ENCODE measurements around the gene TMEM170B. TPM values are rescaled to one million over a fixed set of nuclear protein-coding genes. Genes with fewer than 3 reads are reported as not detected.

TMEM170B gene
- total RNA-seq, 1 donor from 2014 or later: 19.3 TPM

DNA sequence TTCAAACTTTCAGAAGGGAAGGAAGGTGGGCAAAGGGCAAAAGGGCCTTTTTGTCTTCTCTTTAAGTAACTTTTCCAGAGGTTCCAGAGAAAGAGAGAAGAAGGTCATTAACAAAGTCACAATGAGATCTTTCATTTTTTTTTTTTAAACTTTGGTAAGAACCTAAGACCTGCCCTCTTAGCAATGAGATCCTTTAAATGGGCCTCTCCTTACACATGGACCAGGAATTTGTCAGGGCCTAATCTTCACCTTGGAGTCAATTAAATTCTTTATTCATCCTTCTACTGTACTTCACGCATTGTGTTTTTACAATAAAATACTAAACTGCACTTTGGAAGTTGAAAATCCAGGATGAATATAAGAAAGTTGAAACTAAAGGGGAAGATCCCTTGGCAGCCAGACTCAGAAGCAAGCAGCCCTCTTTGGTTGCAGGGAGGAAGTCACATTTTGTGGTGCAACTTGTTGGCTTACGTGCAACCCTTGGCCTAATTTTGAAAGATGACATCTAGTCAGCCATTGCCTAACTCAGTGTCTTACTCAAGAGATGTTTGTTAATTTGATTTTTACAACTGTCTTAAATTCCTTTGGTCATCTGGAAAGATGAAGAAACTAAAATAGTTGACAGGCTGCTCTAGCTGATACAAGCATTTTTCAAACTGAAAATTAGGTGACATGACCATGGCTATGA, 11.9 kb upstream of the TMEM170B start:
- TF ChIP-seq, protein P1, sequence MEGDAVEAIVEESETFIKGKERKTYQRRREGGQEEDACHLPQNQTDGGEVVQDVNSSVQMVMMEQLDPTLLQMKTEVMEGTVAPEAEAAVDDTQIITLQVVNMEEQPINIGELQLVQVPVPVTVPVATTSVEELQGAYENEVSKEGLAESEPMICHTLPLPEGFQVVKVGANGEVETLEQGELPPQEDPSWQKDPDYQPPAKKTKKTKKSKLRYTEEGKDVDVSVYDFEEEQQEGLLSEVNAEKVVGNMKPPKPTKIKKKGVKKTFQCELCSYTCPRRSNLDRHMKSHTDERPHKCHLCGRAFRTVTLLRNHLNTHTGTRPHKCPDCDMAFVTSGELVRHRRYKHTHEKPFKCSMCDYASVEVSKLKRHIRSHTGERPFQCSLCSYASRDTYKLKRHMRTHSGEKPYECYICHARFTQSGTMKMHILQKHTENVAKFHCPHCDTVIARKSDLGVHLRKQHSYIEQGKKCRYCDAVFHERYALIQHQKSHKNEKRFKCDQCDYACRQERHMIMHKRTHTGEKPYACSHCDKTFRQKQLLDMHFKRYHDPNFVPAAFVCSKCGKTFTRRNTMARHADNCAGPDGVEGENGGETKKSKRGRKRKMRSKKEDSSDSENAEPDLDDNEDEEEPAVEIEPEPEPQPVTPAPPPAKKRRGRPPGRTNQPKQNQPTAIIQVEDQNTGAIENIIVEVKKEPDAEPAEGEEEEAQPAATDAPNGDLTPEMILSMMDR (conservative IDR thresholded peaks at IDR 0.05): no peak
- Mint-ChIP-seq H3K27me3 (ENCODE audit: low read depth) (no peaks in the 10 kb centered on the region), H3K4me1 (no peaks in the 10 kb centered on the region), H3K9me3 (peaks cover 3% of the 10 kb centered on the region), H3K36me3 (ENCODE audit: low read depth) (no peaks in the 10 kb centered on the region), H3K27ac (ENCODE audit: unreplicated experiment) (no peak overlapping the region), H3K4me3 (no peak overlapping the region)
- no peak for DNase-seq (ENCODE audit: low read depth, low spot score)

DNA sequence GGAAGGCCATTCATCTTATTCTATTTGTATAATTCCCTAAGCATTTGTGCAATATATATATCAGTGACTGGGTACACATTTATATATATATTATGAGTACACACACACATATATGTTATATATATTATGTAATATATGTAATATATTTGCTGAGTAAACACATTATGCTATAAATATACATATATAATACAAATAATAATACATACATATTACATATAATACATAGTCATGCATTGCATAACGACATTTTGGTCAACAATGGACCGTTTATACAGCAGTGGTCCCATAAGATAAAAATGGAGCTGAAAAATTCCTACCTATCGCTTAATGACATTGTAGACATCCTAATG, 11.4 kb upstream of the TMEM170B start:
- DNase-seq (ENCODE audit: low read depth, low spot score): no peak
- TF ChIP-seq, protein P1 (conservative IDR thresholded peaks at IDR 0.05): no peak
- H3K9me3 Mint-ChIP-seq: peaks cover 3% of the 10 kb centered on the region
- H3K36me3 Mint-ChIP-seq (ENCODE audit: low read depth): no peaks in the 10 kb centered on the region
- H3K4me3 Mint-ChIP-seq: no peak overlapping the region
- H3K4me1 Mint-ChIP-seq: no peaks in the 10 kb centered on the region
- no peaks in the 10 kb centered on the region for H3K27me3 Mint-ChIP-seq (ENCODE audit: low read depth)
- no peak overlapping the region for H3K27ac Mint-ChIP-seq (ENCODE audit: unreplicated experiment)

DNA sequence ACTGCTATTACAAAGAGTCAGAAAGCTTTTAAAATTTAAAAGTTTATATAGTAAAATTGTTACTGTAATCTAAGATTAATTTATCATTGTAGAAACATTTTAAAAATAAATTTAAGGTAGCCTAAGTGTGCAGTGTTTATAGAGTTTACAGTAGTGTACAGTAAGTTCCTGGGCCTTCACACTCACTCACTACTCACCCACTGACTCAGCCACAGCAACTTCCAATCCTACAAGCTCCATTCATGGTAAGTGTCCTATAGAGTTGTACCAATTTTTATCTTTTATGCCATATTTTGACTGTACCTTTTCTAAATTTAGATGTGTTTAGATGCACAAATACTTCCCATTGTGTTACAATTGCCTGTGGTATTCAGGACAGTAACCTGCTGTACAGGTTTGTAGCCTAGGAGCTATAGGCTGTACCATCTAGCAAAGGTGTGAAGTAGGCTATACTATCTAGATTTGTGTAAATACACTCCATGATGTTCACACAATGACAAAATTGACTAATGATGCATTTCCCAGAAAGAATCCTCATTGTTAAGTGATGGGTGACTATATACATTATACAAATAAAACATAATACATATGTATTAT, 10.2 kb upstream of the TMEM170B start:
- no peak overlapping the region for H3K4me3 Mint-ChIP-seq
- H3K4me1 Mint-ChIP-seq: no peaks in the 10 kb centered on the region
- peaks cover 3% of the 10 kb centered on the region for H3K9me3 Mint-ChIP-seq
- TF ChIP-seq, protein P1 (conservative IDR thresholded peaks at IDR 0.05): no peak
- no peaks in the 10 kb centered on the region for H3K36me3 Mint-ChIP-seq (ENCODE audit: low read depth)
- no peak overlapping the region for H3K27ac Mint-ChIP-seq (ENCODE audit: unreplicated experiment)
- DNase-seq (ENCODE audit: low read depth, low spot score): no peak
- H3K27me3 Mint-ChIP-seq (ENCODE audit: low read depth): no peaks in the 10 kb centered on the region

DNA sequence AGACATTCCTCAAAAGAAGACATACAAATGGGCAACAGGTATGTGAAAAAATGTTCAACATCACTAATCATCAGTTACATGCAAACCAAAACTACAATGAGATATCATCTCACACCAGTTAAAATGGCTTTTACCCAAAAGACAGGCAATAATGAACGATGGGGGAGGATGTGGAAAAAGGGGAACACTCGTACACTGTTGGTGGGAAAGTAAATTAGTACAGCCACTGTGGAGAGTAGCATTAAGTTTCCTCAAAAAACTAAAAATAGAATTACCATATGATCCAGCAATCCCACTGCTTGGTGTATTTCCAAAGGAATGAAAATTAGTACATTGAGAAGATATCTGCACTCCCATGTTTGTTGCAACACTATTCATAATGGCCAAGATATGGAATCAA, 8.6 kb upstream of the TMEM170B start:
- no peaks in the 10 kb centered on the region for H3K4me1 Mint-ChIP-seq
- no peak overlapping the region for H3K27ac Mint-ChIP-seq (ENCODE audit: unreplicated experiment)
- no peaks in the 10 kb centered on the region for H3K36me3 Mint-ChIP-seq (ENCODE audit: low read depth)
- H3K9me3 Mint-ChIP-seq: peaks cover 3% of the 10 kb centered on the region
- DNase-seq (ENCODE audit: low read depth, low spot score): no peak
- H3K4me3 Mint-ChIP-seq: no peak overlapping the region
- no peaks in the 10 kb centered on the region for H3K27me3 Mint-ChIP-seq (ENCODE audit: low read depth)
- TF ChIP-seq, protein P1 (conservative IDR thresholded peaks at IDR 0.05): no peak

DNA sequence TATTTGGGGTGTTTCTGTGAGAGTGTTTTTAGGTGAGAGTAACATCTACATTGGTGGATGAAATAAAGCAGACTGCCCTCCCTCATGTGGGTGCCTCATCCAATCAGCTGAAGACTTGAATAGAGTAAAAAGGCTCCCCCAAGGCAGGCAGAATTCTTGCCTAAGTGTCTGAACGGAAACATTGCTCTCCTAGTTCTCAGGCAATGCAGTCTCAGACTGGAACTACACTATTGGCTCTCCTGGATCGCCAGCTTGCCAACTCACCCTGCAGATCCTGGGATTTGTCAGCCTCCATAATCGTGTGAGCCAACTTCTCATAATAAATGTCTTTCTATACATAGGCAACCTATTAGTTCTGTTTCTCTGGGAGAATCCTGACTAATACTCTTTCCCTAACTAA, 5.5 kb upstream of the TMEM170B start:
- Mint-ChIP-seq H3K4me3 (no peak overlapping the region), H3K27me3 (ENCODE audit: low read depth) (no peaks in the 10 kb centered on the region)

More for the DNA sequence above, 5.5 kb upstream of the TMEM170B start:
- H3K27ac Mint-ChIP-seq (ENCODE audit: unreplicated experiment): no peak overlapping the region
- TF ChIP-seq, protein P1 (conservative IDR thresholded peaks at IDR 0.05): no peak
- peaks cover 3% of the 10 kb centered on the region for H3K9me3 Mint-ChIP-seq
- H3K4me1 Mint-ChIP-seq: peaks cover 10% of the 10 kb centered on the region
- DNase-seq (ENCODE audit: low read depth, low spot score): no peak
- no peaks in the 10 kb centered on the region for H3K36me3 Mint-ChIP-seq (ENCODE audit: low read depth)

Data from neural crest cell (in vitro differentiated cells).